GM19455 (cell line): ENCODE results near the gene MRPL17.

Experiments used
- ATAC-seq: cut with Tn5 transposase; IDR thresholded peaks from one replicate; pipeline ENCODE4 v1.9.1; 2021; ENCODE audit not compliant: unreplicated experiment

The MRPL17 gene

DNA sequence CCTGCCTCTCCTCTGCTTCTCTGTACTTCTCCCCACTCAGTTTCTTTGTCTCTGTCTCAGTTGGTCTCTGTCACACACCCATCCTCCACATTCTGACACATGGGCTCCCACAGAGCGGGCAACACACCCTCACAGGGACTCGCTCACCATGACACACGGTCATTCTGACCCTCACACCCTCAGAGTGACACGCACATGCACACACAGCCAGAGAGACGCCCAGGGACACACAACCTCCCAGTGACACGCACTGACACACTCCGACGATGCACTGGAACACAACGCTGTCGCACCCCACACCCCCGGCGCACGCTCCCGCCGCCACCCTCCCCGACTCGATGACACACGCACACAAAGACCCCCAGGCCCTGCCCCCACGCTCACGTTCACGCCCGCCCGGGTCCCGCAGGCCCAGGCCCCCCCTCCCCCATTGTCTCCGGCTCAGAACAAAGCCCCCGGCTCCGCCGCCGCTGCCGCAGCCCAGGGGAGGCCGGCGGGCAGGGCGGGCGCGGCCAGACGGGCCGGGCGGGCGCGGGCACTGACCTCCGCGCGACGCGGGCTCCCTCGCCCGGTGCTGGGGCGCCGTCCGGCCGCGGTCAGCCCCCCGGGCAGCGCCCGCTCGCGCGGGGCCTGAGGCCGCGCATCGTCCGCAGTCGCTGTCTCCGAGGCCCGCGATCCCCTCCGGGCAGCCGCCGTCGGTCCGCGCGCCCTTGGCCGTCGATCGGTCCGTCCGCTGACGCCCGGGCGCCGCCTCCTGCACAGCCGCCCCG lies 27.9 kb downstream of the MRPL17 start:
- ATAC-seq, result no peak

DNA sequence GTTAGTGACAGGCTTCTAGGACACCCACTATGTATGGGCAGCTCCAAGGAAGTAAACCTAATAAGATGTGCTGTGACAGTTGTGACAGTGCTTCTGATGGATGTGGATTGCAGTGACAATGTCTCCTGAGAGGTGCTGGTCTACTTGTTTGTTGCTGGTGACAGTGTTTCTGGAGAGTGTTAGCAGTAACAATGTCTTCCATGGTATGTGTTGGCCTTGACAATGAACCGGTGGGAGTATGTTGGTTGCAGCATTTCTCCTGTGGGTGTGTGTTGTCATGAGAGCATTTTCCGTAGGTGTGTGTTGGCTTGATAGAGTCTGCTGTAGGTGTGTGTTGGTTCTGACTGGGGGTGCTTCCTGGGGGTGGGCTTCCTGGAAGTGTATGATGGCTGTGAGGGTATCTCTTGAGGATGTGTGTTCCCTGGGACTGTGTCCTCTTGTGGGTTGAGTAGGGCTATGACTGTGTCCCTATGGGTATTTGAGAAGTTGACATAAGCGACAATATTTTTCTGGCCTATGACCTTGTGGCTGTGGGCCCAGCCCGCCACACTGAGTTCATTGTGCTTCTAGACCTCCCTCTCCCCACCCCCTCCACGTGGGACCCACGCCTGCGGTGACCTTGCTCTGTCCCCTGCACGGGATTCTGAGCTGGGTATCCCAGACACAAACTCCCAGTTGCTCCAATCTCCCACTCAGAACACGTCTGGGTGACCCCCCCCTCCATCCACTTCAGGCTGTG lies 28.7 kb downstream of the MRPL17 start:
- ATAC-seq, result no peak

DNA sequence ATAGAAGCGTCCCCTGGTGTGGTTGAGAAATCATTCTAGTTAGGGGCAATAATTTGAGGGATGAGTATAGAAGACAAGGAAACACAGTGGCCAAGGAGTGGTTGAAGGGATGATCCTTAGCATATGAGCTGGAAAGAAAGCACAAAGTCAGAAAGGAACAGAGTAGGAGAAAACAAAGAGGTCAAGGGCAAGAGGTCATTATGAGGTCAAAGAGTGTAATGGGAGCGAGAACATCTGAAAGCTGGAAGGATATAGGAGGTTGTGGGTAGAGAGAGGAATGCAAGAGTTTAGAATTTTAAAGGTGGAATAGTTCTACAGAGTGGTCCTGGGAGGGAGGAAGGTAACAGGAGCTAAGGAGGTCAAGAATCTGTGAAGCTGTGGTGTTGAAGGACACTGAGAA lies 29.5 kb downstream of the MRPL17 start:
- no peak for ATAC-seq

DNA sequence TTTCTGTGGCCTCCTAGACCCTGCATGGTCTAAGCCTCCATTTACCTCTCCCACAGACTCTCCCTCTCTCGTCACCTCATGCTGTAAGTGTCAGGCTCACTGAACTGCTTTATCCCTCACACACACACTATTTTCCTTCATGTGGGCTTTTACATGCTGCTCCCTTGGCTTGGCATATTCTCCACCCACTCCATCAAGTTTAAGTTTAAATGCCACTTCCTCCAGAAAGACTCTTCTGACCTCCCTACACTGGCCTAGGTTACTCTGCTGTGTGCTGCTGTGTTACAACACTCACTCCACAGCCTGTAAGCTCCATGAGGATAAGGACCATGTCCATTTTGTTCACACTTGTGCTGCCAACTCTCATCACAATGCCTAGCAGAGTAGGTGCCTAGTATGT lies 30.0 kb downstream of the MRPL17 start:
- no peak for ATAC-seq

DNA sequence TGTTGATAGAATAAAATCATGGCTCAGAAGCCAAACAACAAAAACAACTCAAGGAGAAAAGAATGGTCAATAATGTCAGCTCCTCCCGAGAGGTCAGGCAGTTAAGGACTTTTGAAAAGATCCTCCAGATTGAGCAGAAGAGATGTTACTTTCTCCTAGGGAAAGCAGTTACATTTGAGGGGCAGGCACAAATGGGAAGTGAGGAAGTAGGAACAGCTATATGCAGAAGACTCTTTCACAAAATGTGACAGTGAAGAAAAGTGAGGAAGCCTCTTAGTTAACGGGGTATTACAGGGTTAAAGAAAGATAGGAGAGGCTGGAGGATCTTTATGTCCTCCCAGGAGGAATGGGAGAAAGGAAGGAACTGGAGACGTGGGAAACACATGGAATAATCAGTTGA lies 31.0 kb downstream of the MRPL17 start:
- no peak for ATAC-seq

DNA sequence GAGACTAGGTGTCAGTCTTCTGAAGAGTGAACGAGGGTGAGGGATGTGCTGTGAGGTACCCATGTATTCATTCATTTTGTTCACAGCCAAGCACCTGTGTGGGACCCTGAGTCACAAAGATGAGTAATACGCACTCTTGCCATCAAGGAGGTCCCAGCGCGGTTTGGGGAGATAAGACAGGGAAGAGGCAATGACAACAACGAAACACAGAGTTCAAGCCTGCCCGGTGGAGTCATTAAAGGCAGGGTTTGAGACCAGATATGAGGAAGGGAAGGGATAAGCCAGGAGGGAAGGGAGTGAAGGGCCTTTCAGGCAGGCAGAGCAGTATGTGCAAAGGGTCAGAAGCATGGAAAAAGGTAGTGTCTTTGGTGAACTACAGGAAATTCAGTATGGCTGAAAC lies 32.2 kb downstream of the MRPL17 start:
- no peak for ATAC-seq

DNA sequence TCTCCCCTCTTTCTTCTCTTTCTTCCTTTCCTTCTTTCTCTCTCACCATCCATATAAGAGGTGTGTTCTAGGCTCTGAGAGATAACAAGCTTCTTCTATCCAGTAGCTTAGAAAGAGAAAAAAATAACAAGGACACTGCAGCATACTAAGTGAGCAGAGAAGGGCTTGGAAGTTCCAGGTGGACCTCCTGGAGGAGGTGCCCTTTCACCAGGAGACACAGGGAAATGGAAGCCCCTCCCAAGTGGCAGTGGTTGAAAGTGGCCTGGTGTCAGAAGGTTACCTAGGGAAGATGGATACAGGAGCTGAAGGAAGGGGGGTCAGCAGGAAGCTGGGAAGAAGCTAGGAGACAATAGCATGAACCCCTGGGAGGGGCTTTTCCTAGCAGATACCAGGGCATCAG lies 33.0 kb downstream of the MRPL17 start:
- no peak for ATAC-seq

DNA sequence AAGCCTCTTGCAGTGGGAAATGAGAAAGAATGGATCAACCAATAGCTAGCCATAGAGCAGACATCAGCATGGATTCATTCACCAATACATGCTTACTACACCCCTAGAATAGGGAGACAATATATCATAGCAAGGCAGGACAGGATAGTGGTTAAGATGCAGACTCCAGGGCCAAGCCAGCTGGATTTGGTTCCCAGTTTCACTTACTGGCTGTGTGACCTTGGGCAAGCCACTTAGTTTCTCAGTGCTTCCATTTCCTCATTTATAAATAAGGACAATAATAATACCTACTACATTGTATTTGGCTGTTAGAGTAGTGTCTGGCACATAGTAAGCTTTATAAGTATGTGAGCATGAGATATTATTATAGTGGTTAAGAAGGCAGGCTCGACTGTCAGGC lies 34.6 kb downstream of the MRPL17 start:
- ATAC-seq, result no peak

DNA sequence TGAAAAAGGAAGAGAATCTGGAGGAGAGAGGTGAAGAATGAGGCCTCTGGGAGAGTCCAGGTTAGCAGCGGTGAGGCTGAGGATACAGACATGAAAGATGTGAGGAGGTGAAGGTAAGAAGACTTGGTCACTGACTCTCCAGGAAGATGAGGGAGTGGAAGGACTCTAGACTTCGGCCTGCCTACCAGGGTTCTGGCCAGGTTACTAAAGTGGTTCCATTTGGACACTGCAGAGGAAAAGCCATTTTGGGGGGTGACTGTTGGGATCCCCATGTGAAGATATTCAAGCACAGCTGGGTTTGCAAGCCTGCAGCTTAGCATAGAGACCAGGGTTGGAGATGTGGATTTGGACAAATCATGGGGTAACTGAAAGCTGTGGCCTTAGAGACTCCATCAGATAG lies 35.3 kb downstream of the MRPL17 start:
- ATAC-seq, result no peak

DNA sequence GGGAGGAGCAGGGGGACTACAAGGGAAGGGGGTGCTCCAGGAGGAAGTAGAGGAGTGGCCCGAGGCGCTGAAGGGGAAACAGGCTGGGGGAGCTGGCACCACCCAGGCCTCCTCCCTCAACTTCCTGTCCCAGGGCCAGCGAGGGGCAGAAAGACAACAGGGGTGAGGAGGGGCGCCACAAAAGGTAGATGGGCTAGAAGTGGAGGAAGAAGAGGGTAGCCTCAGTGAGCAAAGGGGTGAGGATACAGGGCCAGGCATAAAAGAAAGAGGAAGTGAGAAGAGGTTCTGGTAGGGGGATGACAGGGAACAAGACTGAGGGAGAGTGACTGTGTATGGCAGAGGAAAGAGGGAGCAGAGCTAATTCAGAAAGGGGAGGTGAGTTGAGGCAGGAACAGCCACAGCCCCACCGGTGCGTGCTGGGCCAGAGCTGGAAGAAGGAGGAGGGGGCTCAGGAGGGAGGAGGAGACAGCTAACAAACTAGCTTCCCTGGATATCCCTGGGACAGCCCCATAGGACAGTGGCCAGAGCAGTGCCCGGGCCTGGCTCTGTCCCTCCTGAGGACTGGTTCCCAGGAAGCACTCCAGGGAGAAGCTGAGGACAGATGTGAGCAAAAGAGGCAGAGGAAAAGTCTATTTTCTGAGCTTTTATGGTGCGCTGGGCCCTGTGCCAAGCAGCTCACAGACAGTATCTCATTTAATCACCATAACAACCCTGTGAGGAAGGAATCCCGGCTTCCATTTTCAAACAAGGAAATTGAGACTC lies 36.0 kb downstream of the MRPL17 start:
- peak; percentile 92 for ATAC-seq

DNA sequence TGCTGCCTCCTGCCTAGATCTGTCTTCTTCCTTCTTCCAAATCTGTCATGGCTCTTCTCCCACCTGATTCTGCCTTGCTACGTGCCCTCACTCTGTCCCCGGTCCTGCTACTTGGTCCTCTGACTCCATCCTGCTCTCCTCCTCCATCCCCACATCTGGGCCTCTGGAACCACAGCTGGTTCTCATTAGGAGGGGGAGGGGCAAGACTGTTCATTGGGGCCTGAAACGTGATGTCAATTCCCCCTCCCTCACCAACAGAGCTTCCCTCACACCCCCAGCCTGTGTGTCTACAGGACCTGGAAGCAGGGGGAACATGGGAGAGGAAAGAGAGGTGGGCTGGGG lies 36.6 kb downstream of the MRPL17 start:
- ATAC-seq, result no peak

DNA sequence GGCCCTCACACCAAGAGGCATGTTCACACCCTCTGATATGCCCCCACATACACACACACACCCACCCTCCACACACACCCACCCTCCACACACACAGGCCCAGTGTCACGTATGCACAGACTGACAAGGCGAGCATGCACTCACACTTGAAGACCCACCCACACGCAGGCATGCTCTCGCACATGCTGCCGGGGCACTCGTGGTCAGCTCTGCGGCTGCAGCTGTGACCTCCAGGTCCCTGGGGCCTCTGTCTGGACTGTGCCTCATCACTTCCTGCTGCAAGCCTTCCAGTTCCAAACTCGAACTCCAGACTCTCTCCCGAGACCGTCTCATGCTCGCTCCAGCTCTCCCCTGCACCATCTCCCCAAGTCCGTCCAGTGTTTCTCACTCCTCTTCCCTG lies 37.1 kb downstream of the MRPL17 start:
- no peak for ATAC-seq

DNA sequence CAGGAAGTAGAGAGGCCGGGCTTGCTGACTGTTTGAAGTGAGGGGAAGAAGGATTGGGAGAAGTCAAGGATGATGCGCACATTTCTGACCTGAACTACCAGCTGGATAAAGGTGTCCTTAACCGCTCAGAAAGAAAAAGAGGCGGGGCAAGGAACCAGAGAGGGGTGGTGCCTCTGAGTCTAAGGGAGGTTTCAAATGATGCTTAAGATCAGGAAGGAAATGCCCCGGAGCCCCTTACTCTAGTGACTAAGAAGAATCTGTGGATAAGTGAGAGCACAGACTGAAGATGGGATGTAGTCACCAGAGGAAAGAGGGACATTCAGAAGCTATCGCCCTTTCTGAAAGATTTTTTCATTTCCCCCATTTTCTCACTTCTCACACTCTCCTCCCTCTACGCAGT lies 40.2 kb downstream of the MRPL17 start:
- ATAC-seq, result no peak

DNA sequence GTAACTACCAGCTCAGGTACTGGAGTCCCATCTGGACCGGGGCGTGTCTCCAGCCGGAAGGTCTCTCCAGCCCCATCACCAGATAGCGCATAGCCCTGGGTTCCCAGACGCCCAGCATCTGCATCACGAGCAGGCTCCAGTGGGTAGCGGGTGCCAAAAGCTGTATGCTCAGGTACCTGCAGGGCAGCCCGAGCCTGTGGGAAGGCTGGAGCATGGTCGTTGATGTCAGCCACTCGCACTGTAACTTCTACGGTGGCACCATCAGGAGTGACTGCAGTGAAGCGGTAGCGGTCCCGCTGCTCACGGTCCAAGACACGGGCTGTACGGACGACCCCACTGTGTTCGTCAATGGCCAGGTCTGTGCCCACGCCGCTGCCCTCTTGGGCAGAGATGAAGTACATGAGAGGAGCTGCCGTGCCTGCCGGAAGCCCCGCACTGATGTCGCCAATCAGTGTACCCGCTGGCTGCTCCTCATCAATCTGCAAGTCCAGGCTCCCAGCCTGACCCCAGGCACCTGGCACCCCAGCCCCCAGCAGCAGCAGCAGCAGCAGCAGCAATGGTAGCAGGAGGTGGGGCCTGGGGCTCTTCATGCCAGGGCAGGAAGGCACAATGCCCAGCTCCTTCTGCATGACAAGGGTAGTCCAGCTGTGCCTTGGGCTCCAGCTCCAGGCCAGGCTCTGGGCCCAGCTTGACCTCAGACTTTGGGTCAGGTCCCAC lies 42.0 kb downstream of the MRPL17 start:
- no peak for ATAC-seq

DNA sequence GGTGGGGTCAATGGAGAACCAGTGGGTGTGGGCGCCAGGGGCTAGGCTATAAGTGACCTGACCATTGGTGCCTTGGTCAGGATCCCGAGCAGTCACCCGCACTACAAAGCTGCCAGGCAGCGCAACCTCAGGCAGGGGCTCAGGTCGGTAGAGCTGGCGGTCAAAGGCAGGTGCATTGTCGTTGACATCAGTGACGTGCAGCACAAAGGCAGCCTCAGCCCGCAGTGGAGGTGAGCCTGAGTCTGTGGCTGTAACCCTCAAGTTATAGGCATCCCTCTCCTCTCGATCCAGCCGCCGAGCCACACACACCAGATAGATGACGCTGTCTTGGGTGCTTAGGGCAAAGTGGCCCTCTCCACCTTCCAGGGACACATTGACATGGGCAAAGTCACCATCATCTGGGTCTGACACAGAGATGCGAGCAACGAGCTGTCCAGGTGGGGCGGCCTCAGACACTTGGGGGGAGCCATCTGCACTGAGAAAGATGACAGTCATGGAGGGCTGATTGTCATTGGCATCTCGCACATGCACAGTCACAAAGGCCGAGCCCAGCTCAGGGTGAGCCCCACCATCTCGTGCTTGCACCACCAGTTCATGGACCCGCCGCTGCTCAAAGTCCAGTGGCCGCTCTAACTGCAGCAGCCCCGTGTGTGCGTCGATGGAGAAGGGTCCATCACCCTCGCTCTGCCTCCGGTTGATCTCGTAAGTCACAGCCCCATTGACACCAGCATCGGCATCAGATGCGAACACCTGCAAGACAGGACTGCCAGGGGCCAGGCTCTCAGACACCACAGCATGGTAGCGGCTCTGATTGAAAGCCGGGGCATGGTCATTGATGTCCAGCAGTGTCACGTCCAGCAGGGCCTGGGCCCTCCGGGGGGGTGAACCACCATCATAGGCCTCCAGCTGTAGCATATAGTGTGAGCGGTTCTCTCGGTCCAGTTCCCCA lies 42.8 kb downstream of the MRPL17 start:
- no peak for ATAC-seq

DNA sequence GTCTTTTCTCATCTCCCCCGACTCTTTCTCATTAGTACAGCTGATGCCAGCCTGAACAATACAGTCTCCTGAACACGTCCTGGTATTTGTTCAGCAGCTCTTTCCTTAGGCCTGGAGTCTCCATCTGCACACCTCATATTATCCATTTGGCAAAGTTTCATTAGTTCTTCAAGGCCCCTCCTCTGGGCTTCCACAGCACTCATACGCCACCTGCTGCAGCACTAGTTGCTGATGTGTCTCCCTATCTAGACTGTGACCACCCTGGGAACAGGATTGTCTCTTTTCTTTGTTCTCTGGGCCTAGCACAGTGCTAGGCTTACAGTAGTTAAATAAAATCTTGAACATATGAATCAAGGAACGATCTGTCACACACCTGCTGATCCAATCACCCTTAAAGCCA lies 44.7 kb downstream of the MRPL17 start:
- no peak for ATAC-seq

DNA sequence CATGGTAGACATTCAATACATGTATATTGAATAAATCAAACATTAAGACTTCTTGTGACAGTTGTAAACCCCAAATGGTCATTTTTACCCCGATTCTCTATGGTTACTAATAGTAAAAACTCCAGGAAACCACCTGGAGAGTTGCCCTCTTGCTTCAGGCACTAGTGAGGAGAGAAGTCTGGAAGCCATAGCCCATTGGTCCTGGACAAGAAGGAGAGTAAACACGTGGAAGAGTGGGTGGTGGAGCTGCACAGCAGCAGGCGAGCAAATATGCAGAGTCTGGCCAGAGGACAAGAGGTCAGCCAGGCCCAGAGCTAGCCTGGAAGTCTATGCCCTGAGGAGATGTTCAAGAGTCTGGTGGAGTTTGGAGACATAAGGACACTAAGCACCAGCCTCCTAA lies 45.3 kb downstream of the MRPL17 start:
- ATAC-seq, result no peak

DNA sequence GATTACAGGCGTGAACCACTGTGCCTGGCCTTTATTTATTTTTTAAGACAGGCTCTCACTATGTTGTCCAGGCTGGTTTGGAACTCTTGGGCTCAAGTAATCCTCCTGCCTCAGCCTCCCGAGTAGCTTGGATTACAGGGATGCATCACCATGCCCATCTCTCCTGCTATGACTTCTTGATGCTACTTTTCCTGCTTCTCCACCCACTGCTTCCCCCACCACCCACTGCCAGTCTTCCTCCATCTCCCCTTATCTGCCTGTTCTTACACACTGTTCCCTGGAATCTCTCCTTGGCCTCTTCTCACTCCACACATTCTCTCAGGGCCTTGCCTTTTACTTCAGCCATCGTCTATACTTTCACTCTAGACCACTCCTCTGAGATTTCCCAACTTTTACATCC lies 46.7 kb downstream of the MRPL17 start:
- ATAC-seq, result no peak

DNA sequence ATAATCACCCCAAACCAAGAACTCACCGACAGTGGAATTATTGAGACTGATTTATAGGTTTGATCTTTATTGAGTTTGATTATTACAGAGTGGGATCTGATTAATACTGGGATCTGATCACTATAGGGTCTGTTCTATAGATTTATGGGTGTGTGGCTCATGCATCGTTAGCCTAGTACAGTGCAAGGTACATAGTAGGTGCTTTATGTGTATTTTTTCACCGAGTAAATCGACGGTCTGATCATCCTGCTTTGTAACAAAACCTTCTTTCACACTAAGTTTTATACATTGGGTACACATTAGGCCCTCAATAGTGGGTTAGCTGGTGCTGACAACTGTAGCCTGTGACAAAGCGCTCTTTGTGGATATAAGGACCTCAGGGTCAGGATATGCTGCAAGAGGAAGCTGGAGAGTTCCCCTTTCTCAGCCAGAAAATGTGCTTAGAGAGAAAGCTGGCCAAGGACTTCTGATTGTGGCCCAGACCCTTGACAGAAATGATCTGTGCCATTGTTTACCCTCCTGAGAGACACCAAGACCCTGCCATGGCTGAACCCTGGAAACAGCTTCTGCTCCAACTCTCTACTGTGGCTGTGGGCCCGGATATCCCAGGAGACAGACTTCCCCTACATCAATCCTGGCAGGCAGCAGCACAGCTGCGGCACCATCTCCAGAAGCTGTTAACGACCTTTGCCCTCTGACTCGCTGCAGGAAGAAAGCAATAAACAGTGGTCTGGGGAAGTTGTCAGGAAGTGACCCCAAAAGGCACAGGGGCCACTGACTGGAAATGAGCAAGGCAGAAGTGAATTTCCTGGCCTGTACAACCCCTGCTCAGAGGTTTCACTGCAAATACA lies 47.8 kb downstream of the MRPL17 start:
- no peak for ATAC-seq
